Stimulated activated CD8-positive, alpha-beta memory T cell treated with anti-CD3 and anti-CD28 coated beads, Interleukin-4, amount 100 ng/mL, for 4 hours (primary cell): ENCODE data around the gene ADA.
"Not testable (repeated sequence)": the region's sequence is repeated elsewhere in the genome, so short reads cannot be mapped to it uniquely, and the experiment has no call there.

Experiments used
- DNase-seq, 2 donors: peaks; one replicate each; pipeline ENCODE4 v3.0.0-alpha.2; 2020; ENCODE audit warnings: low read depth in 2 of 2, low spot score in 1 of 2

Gene ADA

GRCh38 chr20:44678990-44679611 is 27.6 kb upstream of the ADA start:
- DNase-seq, result no peak

DNA sequence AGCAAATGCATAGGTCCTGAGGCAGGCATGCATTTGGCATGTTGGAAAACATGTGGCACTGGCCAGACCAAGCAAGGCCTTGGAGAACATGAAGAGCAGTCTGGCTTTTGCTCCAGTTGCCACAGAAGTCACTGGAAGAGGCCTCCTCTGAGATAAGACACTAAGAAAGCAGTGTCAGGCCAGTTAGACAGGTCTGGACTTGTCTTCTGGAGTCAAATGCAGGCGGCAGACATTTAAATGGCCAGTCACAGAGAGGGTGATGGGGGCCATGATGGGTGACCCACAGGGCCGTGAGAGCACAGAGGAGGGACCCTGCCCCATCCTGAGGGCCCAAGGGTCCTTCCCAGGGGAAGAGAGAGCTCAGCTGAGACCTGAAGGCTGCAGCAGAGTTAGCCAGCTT is 26.7 kb upstream of the ADA start:
- DNase-seq, result no peak

DNA sequence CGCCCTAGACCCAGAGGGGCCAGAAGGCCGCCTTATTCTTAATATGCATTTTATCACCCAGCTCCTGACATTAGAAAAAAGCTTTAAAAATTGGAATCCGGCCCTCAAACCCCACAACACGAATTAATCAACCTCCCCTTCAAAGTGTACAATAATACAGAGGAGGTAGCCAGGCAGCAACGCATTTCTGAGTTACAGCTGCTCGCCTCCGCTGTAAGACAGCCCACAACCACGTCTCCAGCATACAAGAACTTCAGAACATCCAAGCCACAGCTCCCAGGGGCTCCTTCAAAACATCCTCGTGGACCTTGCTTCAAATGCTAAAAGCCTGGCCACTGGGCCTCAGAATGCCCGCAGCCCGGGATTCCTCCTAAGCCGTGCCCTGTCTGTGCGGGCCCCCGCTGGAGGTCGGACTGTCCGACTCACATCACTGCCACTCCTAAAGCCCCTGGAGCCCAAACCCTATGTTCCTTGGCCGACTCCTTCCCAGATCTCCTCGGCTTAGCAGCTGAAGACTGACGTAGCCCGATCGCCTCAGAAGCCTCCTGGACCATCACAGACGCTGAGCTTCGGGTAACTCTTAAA is 20.9 kb upstream of the ADA start:
- DNase-seq, result not testable (repeated sequence)

DNA sequence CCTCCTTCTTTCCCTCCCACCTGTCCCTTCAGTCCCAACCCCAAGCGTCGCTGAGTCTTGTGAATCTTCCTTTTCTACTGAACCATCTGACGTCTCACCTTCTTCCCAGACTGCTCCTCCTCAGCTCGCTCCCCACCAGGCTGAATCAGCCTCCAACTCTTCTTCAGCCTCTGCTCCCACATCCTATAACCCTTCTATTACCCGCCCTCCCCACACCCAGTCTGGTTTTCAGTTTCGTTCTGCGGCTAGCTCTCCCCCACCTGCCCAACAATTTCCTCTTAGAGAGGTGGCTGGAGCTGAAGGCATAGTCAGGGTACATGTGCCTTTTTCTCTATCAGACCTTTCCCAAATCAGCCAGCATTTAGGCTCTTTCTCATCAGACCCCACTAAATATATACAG is 20.0 kb upstream of the ADA start:
- peak; percentile 38 to 53 for DNase-seq

DNA sequence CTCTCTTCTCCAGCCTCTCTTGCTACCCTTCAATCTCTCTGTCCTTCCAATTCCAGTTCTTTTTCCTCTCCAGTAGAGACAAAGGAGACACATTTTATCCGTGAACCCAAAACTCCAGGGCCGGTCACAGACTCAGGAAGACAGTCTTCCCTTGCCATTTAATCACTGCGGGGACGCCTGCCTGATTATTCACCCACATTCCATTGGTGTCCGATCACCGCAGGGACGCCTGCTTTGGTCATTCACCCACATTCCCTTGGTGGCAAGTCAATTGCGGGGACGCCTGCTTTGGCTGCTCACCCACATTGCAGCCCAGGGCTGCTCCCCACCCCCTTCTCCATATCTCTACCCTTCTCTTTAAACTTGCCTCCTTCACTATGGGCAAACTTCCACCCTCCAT is 19.4 kb upstream of the ADA start:
- not testable (repeated sequence) for DNase-seq

- no peak for DNase-seq
Measured at GRCh38 chr20:44666066-44666465, 14.6 kb upstream of the ADA start.

GRCh38 chr20:44664131-44664530 is 12.6 kb upstream of the ADA start:
- DNase-seq, result no peak

DNA sequence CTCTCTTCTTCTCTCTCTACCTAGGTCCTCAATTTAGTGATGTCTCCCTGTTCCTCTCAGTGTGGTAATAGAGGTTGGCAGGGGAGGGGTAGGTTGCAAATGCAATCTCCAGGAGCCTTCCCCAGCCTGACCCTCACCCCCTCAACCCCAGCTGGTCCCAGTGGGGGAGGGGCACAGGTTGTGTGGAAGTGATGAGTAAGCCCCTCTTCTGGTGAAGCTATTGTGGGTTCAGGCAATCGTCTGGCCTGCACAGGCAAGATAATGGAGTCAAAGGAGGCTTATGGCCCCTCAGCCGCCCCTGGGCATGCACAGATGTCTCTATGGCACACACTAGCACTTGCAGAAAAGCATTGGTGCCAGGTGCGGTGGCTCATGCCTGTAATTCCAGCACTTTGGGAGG is 10.8 kb upstream of the ADA start:
- DNase-seq, result no peak

DNA sequence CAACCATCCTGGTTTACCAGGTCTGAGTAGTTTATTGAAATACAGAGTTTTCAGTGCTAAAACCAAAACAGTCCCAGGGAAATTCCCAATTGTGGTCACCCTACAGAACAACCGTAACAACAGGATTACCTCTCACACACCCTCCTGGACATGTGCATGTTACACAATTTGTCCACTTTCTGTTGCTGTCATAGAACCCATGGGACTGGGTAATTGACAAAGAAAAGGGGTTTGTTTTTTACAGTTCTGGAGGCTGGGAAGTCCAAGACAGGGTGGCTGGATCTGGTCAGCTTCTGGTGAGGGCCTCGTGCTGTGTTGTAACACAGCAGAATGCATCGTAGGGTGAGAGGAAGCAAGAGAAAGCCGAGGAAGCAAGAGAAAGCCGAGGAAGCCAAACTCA is 9.1 kb upstream of the ADA start:
- DNase-seq, result no peak

DNA sequence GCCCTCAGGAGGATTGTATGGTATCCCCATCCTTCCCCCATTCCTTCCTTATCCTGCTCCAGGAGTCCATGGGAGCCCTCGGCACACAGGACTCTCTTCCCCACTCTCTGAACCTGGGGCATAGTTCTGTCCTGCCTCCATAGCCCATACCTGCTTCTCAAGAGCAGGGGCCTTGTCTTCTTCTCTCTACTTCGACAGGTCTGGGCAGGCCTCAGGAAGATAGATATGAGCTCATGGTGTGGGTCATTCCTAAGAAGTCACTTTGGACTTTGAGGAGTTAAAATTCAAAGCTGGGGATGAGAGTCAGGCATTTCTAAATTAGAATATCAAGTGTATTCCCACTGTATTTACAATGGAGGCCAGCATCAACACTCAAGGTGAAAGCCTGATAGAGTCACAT is 8.4 kb upstream of the ADA start:
- DNase-seq, result no peak

GRCh38 chr20:44658810-44659209 is 7.3 kb upstream of the ADA start:
- DNase-seq, result no peak

DNA sequence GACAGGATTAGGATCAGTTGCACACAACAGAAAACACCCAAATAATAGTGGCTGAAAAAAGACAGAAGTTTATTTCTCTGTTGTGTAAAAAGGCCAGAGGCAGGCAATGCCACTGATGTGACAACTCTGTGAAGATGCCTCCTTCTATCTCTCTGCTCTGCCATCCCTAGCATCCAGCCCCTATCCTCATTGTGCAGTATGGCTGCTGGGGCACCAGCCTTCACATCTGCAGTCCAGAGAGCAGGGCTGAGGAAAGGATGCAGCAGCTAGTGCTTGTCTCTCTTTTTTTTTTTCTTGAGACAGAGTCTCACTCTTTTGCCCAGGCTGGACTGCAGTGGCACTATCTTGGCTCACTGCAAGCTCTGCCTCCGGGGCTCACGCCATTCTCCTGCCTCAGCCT is 6.4 kb upstream of the ADA start:
- DNase-seq, result no peak

- no peak for DNase-seq
Measured at GRCh38 chr20:44656448-44656847, 4.9 kb upstream of the ADA start.

- DNase-seq, result not testable (repeated sequence)
Measured at GRCh38 chr20:44654210-44654609, 2.7 kb upstream of the ADA start.

- DNase-seq, result no peak
Measured at GRCh38 chr20:44653546-44653945, 2.0 kb upstream of the ADA start.

DNA sequence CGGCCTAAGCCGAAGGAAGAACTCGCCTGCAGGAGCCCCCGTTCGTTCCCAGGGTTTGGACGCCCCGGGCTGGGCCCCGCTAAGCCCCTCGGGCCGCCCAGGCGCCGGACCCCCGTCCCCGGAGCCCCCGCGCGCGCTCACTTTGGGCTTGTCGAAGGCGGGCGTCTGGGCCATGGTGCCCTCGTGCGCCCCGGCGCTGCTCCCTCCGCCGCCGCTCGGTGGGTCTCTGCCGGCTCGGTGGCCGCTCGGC is 140 bp downstream of the ADA start:
- no peak for DNase-seq

DNA sequence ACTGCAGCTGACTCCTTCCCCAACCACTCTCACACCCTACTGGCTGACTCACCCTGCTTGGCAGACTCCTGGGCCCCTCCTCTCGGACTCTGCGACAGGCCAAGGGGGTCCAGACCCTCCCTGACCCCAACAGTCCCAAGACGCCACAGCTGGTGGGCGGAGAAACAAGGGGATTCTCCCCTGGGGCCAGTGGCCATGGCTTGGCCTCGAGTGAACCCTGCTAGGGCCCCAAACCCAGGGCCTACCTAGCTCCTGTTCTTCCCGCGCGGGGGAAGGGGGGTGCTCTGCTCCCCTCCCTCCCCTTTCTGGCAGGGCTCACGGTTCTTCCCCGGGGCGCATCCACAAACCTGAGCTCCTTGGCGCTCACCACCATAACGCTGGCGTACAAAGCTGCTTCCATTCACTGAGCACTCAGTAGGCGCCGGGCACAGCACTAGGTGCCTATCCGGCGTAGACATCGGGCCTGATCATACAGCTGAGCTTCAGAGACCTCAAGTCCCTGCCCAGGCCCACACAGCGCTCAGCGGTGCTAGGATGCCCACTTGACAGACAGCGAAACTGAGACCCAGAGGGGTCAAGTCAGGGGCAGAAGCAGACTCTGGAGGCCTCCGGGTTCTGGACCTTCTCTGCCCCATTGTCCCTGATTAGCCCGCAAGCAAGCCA is 597 bp downstream of the ADA start:
- DNase-seq, result no peak

GRCh38 chr20:44649976-44650375 is 1.5 kb downstream of the ADA start:
- DNase-seq, result no peak

DNA sequence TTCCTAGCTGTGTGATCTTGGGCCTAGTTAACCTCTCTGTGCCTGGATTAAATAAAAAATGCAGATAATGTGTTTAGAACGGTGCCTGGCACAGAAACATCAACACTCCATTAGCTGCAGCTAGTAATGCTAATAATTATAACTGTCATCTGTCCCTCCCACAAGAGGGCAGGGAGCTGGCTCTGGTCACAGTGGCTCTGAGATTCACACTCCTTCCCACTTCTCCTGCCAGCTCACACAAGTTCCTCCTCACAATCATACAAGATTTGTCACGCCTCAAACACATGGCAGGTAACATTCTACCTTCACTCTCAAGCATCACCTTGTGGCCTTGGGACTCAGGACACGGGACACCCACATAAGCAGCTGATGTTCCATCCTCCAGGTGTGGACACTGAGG is 2.4 kb downstream of the ADA start:
- no peak for DNase-seq

GRCh38 chr20:44648579-44648978 is 2.9 kb downstream of the ADA start:
- DNase-seq, result no peak

GRCh38 chr20:44648068-44648467 is 3.4 kb downstream of the ADA start:
- no peak for DNase-seq

DNA sequence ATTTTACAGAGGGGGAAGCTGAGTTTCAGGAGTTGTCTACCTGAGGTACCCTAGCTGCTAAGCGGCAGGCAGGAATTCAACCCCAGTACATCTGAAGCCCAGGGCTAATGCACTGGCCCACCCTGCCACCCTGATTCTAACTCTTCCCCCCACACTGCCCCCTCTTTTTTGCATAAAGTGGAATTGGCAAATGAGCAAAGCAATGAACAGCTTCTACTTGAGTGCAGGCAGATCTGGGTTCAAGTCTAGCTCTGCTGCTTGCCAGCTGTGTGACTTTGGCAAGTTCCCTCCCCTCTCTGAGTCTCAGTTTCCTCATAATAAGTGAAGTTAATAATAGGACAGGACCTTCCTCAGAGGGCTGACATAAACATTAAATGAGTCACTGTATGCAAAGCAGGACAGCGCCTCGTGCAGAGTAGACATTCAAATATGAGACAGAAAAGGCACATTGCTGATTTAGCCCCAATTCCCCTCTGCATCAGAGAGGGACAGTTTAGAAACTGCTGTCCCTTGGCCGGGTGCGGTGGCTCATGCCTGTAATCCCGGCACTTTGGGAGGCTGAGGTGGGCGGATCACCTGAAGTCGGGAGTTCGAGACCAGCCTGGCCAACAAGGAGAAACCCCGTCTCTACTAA is 4.7 kb downstream of the ADA start:
- no peak for DNase-seq
